Glomerular endothelial cell (primary cell): ENCODE results near the gene IRX3. TPM values are rescaled to one million over a fixed set of nuclear protein-coding genes. Genes with fewer than 3 reads are reported as not detected.
"Not testable (repeated sequence)": the region's sequence is repeated elsewhere in the genome, so short reads cannot be mapped to it uniquely, and the experiment has no call there.

Source experiments
- DNase-seq: peaks from one replicate; pipeline ENCODE4 v3.0.0-alpha.2; 2011; ENCODE audit warnings: low read depth, low spot score; ENCODE audit errors: extremely low read depth
- total RNA-seq: library from RNA; depleted of rRNA; stranded (reverse); fragments of >200 nt; gene quantifications from 2 replicates; pipeline ENCODE4 v1.2.3, GENCODE V29; 2015

The IRX3 gene
- total RNA-seq, 1 donor from 2014 or later: 2.4 TPM

DNA sequence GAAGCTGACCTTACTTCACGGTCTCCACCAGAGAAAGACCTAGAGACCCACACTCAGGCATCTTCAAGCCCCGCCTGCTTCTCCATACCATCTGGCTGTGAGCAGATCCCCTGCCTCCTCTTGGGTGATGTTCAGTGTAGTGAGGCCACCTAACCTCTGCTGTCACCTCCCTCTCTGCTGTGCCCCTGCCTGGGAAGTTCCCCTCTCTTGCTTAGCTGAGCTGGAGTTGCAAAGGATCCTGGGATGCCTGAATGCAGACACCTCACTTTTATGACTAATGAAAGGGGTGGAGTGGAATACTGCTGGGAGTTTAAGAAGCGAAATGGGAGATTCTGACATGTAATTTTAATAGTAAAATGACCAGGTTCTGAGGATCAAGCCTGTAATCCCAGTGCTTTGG, 5.8 kb downstream of the IRX3 start:
- DNase-seq: no peak

DNA sequence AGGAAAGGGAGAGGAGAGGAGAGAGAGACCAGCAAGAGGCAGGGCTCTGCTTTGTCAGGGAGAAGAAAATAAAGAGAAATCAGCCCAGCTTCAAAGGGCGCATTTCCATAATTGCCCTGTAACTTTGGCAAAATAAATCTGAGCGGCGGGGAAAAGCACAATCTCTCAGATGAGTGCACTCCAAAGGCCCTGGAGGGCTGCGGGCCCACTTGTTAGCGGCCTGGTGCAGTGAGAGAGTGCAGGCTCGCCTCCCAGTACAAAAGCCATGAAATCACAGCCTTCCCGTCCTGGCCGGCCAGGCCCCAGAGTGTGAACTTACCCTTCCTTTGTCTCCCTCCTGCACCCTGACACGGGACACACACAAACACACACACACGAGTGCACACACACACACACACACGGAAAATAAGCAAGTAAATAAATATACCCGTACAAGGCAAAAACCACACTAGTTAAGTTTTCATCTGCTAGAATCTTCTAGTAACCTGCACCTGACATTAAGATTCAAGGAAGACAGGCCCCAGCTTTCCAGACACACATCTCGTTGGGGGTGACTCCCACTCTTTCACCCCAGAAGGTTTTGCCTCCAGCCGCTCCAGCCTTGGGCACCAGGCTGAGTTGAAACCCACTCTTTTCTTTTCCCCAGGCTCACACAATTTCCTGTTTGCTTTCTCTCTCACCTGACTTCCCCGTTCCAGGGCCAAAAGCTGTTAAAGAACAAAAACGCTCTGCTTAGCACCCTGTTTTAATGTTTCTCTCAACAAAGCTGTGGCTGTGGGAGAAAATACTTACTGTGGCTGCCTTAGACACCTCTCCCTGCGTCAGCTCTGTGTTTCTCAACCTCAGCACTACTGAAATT, 8.5 kb downstream of the IRX3 start:
- DNase-seq: no peak

GRCh38 chr16:54275956-54276355, 10.6 kb downstream of the IRX3 start:
- no peak for DNase-seq

DNA sequence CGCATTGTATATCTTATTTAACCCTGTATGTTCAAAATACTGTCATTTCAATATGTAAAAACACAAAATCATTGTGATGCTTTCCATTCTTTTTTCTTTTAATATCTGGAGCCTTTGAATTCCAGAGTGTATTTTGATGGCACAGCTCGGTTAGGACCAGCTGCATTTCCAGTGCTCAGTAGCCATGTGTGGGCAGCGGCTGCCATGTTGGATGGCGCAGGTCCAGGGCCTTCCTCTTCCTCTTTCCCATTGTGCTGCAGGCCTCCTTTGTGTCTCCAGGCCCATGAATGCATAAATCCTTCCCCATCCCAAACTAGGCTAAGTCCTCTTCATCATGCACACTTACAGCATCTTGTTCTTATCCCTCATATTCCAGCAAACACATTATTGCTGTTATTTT, 13.0 kb downstream of the IRX3 start:
- no peak for DNase-seq

GRCh38 chr16:54270711-54271110, 15.9 kb downstream of the IRX3 start:
- DNase-seq: no peak

- no peak for DNase-seq
These were observed 17.1 kb downstream of the IRX3 start for GRCh38 chr16:54269461-54269860.

DNA sequence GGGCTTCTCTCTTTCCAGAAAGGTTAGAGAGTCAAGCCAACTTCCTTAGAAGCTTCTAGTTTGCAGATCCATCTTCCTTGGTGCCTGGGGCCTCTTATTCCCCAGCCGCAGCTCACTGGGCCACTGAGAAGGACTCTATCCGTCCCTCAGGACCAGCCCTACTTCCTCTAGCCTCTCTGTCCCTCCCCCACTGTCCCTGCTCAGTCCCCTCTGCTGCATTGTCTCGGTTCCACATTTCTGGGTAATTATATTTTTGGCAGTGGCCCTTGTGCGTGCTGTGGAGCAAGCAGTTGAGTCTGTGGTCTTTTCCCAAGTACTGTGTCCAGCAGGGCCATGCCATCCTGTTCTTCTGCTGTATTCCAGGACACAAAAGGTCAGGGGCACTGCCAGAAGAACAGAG, 17.8 kb downstream of the IRX3 start:
- no peak for DNase-seq

- no peak for DNase-seq
These were observed 18.2 kb downstream of the IRX3 start for GRCh38 chr16:54268340-54268739.

GRCh38 chr16:54266363-54266955, 20.1 kb downstream of the IRX3 start:
- no peak for DNase-seq

GRCh38 chr16:54265575-54266107, 20.9 kb downstream of the IRX3 start:
- no peak for DNase-seq

GRCh38 chr16:54253118-54253517, 33.5 kb downstream of the IRX3 start:
- no peak for DNase-seq

DNA sequence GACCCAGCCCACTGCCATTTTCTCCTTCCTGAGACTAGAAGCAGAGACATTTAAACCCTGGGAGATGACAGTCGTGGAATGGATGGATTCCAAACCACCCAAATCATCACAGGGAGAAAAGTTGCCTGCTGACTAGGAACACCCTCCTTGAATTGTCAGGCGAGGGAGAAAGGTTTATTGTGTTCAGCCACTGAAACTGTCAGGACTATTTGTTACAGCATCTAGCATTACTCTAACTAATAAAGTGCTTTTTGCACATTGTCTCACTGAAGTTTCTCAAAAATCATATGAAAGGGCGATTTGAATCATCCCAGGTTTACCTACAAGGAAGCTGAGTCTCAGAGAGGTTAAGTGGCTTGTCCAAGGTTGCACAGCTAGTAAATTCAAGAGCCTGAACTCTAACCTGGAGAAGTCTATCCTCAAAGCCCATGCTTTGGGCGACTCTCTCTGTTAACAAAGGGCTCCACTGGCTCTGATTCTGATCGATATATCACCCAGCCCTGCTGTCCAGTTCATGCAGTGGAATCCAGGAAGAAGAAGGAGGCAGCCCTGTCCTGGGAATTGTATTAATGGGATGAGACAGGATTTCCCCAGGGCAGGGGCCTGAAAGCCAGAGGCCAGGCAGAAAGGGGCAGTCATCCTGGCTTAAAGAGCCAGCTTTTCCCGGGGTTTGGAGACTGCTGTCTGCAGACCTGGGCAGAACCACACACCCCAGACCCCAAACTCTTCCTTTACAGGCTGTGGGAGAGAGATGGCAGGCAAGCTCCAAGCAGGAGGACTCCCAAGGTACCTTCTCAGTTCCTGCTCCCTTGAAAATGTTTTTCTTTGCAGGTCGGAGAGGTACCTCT, 37.5 kb downstream of the IRX3 start:
- DNase-seq: no peak

DNA sequence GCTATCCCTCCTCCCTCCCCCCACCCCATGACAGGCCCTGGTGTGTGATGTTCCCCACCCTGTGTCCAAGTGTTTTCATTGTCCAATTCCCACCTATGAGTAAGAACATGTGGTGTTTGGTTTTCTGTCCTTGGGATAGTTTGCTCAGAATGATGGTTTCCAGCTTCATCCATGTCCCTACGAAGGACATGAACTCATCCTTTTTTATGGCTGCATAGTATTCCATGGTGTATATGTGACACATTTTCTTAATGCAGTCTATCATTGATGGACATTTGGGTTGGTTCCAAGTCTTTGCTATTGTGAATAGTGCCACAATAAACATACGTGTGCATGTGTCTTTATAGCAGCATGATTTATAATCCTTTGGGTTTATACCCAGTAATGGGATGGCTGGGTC, 38.9 kb downstream of the IRX3 start:
- not testable (repeated sequence) for DNase-seq

- no peak for DNase-seq
These were observed 40.1 kb downstream of the IRX3 start for GRCh38 chr16:54246454-54246821.

DNA sequence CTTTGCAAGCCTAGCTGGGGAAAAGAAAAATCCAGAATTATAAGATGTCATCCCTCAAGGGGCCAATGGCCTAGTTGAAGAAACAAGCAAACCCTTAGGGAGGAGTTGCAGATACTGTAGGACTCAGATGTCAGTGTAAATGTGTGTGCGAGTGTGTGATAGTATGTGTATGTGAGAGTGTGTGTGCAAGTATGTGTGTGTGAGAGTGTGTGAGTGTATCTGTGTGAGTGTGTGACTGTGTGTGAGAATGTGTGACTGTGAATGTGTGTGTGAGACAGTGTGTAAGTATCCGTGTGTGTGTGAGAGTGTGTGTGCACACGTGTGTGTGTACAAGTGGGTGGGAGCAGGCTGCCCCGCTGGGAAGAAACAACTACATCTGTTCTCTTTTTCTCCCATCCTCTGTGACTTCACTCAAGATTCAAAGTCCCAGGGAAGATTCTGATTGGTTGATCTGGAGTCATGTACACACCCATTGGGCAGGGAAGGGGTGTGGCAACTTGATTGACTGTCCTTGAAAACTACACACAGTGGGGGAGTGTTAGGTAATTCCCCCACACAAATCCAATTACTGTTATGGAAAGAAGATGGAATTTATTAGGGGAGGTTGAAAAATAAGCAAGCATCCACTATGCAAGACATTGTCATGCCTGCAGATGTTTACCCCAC, 40.7 kb downstream of the IRX3 start:
- no peak for DNase-seq

GRCh38 chr16:54244061-54244886, 42.3 kb downstream of the IRX3 start:
- no peak for DNase-seq

GRCh38 chr16:54243202-54243601, 43.4 kb downstream of the IRX3 start:
- DNase-seq: no peak

DNA sequence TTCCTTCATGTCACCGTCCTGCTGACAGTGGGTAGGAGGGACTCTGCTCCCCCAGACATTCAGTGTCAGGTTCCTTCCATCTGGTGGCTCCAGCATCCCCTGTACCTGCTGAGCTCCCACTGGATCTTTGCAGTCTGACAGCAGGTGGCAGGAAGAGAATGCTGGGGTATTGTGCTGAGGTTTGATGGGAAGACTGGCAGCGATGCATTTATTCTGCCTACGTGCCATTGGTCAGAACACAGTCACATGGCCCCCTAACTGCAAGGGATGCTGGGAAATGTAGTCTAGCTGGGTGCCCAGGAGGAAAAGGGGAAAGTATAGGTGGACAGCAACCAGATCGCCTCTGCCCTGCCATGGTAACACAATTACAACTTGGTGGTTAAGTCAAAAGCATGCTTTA, 44.4 kb downstream of the IRX3 start:
- DNase-seq: no peak

DNA sequence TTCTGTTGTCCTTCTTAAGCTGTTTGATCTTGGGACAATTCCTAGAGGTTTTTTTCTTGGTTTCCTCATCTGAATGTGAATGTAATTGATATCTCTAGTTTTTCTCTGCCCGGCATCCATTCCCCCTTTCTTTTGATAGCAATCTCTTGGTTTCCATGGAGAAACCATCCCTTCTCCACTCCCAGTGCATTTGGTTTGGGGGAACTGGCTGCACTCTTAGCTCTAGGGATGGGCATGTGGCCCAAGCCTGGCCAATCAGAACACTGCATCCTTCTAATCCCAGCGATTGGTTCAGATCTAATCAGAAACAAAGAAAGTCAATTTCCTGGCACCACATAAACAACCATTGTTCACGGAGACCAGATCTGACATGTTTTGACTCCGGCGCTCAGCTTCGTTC, 45.1 kb downstream of the IRX3 start:
- no peak for DNase-seq
